HepG2 (cell line): ENCODE measurements around the gene ZSWIM5. TPM values are rescaled to one million over a fixed set of nuclear protein-coding genes. Genes with fewer than 3 reads are reported as not detected.
A peak's percentile ranks its signal among the peaks of the same experiment; 100 is the strongest.

ENCODE experiments used
- FOSL2 ChIP-seq: sonication (generic); formaldehyde crosslinking; IDR thresholded peaks from 2 replicates; pipeline ENCODE4 v1.4.0; 2020; ENCODE audit warnings: missing genetic modification reagents
- FOXA1 ChIP-seq, 2 experiments: fragments of 450-650 bp in 1 of 2; sonication (generic) in 1 of 2; formaldehyde crosslinking in 1 of 2; IDR thresholded peaks; 2 replicates each; pipeline versions ENCODE4 v1.4.0 to v1.6.1; 2016 to 2020; ENCODE audit warnings: missing genetic modification reagents in 1 of 2
- GMEB2 ChIP-seq: IDR thresholded peaks from 2 replicates; pipeline ENCODE4 v1.6.1; 2016; ENCODE audit warnings: missing biosample characterization, missing genetic modification reagents, low read depth
- HDAC1 ChIP-seq: sonication (generic); formaldehyde crosslinking; IDR thresholded peaks from 2 replicates; pipeline ENCODE4 v1.5.1; 2020; ENCODE audit warnings: mild to moderate bottlenecking, missing genetic modification reagents
- HIVEP1 ChIP-seq: sonication (generic); formaldehyde crosslinking; IDR thresholded peaks from 2 replicates; pipeline ENCODE4 v1.4.0; 2020; ENCODE audit warnings: mild to moderate bottlenecking, missing genetic modification reagents
- HOXD1 ChIP-seq: sonication (generic); formaldehyde crosslinking; IDR thresholded peaks from 2 replicates; pipeline ENCODE4 v1.5.0; 2020; ENCODE audit warnings: missing genetic modification reagents
- KMT2B ChIP-seq: IDR thresholded peaks from 2 replicates; pipeline ENCODE4 v1.6.1; 2016; ENCODE audit warnings: missing genetic modification reagents, missing compliant biosample characterization
- MBD4 ChIP-seq: IDR thresholded peaks from 2 replicates; pipeline ENCODE4 v1.6.1; 2012; ENCODE audit warnings: low read length, inconsistent platforms, borderline replicate concordance
- MLLT10 ChIP-seq: sonication (generic); formaldehyde crosslinking; IDR thresholded peaks from 2 replicates; pipeline ENCODE4 v1.4.0; 2020; ENCODE audit warnings: missing genetic modification reagents
- MYNN ChIP-seq: sonication (generic); formaldehyde crosslinking; IDR thresholded peaks from 2 replicates; pipeline ENCODE4 v1.4.0; 2020; ENCODE audit warnings: mild to moderate bottlenecking, low read depth, missing genetic modification reagents
- PAX8 ChIP-seq: sonication (generic); formaldehyde crosslinking; IDR thresholded peaks from 2 replicates; pipeline ENCODE4 v1.8.0; 2022; ENCODE audit warnings: mild to moderate bottlenecking, missing genetic modification reagents, borderline replicate concordance
- PCBP1 ChIP-seq: fragments of 200-400 bp; formaldehyde crosslinking; IDR thresholded peaks from 2 replicates; pipeline ENCODE4 v1.6.1; 2017; ENCODE audit warnings: mild to moderate bottlenecking, low read depth, low read length, borderline replicate concordance
- PHF8 ChIP-seq: sonication (generic); formaldehyde crosslinking; IDR thresholded peaks from 2 replicates; pipeline ENCODE4 v1.5.0; 2020; ENCODE audit warnings: missing genetic modification reagents
- PRMT3 ChIP-seq: sonication (generic); formaldehyde crosslinking; IDR thresholded peaks from 2 replicates; pipeline ENCODE4 v1.8.1; 2022; ENCODE audit warnings: low read depth, mild to moderate bottlenecking, moderate library complexity, missing genetic modification reagents, borderline replicate concordance
- RARA ChIP-seq: IDR thresholded peaks from 2 replicates; pipeline ENCODE4 v1.6.1; 2016; ENCODE audit warnings: missing genetic modification reagents, missing compliant biosample characterization
- SETDB1 ChIP-seq: sonication (generic); formaldehyde crosslinking; IDR thresholded peaks from 2 replicates; pipeline ENCODE4 v1.5.1; 2020; ENCODE audit warnings: missing genetic modification reagents, mild to moderate bottlenecking, borderline replicate concordance
- TAF1 ChIP-seq: sonication (generic); formaldehyde crosslinking; IDR thresholded peaks from 2 replicates; pipeline ENCODE4 v1.4.0; 2020; ENCODE audit warnings: missing genetic modification reagents
- THYN1 ChIP-seq: sonication (generic); formaldehyde crosslinking; IDR thresholded peaks from 2 replicates; pipeline ENCODE4 v1.8.1; 2023; ENCODE audit warnings: low read depth, mild to moderate bottlenecking, moderate library complexity, missing genetic modification reagents, borderline replicate concordance
- ZFP1 ChIP-seq: IDR thresholded peaks from 2 replicates; pipeline ENCODE4 v1.6.1; 2016
- ZFP36L2 ChIP-seq: sonication (generic); formaldehyde crosslinking; IDR thresholded peaks from 2 replicates; pipeline ENCODE4 v1.4.0; 2020; ENCODE audit warnings: missing genetic modification reagents
- ZFX ChIP-seq: sonication (generic); formaldehyde crosslinking; IDR thresholded peaks from 2 replicates; pipeline ENCODE4 v1.4.0; 2020; ENCODE audit warnings: mild to moderate bottlenecking, low read depth, missing genetic modification reagents, moderate library complexity
- ZNF337 ChIP-seq: sonication (generic); formaldehyde crosslinking; IDR thresholded peaks from 2 replicates; pipeline ENCODE4 v1.5.1; 2020; ENCODE audit warnings: missing genetic modification reagents, low read depth, mild to moderate bottlenecking, borderline replicate concordance
- ZNF598 ChIP-seq: sonication (generic); formaldehyde crosslinking; IDR thresholded peaks from 2 replicates; pipeline ENCODE4 v1.5.1; 2020; ENCODE audit warnings: mild to moderate bottlenecking, missing genetic modification reagents, borderline replicate concordance
- ZNF878 ChIP-seq: sonication (generic); formaldehyde crosslinking; IDR thresholded peaks from 2 replicates; pipeline ENCODE4 v1.8.1; 2023; ENCODE audit warnings: mild to moderate bottlenecking, missing genetic modification reagents, moderate library complexity
- ZSCAN30 ChIP-seq: sonication (generic); formaldehyde crosslinking; IDR thresholded peaks from 2 replicates; pipeline ENCODE4 v1.5.0; 2020; ENCODE audit warnings: mild to moderate bottlenecking, missing genetic modification reagents
- polyA plus RNA-seq, 8 experiments: library from polyadenylated mRNA; depleted of rRNA in 3 of 8; stranded (reverse) in 7 of 8; unstranded in 1 of 8; fragments of >200 nt; fragmentation: Illumina TruSeq in 4 of 8; extraction: Trizol in 4 of 8; gene quantifications; 2 replicates each; pipeline versions ENCODE4 v1.2.1 to v1.2.3, GENCODE V29; 2011 to 2016; ENCODE audit warnings: low read depth in 4 of 8, missing spikeins in 1 of 8, mixed read lengths in 1 of 8; ENCODE audit not compliant: insufficient read depth in 1 of 8
- total RNA-seq, 5 experiments: library from RNA; depleted of rRNA; stranded (reverse); fragments of >200 nt; fragmentation: Illumina TruSeq; extraction: Trizol; gene quantifications; 2 replicates each; pipeline ENCODE4 v1.2.3, GENCODE V29; 2016; ENCODE audit warnings: low read depth in 1 of 5
- TF ChIP-seq, protein P1 (sequence below): IDR thresholded peaks from 2 replicates; pipeline ENCODE4 v1.6.1; 2016; ENCODE audit warnings: missing compliant biosample characterization, missing genetic modification reagents, borderline replicate concordance
- TF ChIP-seq, protein P2 (sequence below): IDR thresholded peaks from 2 replicates; pipeline ENCODE4 v1.6.1; 2016; ENCODE audit warnings: missing compliant biosample characterization, missing genetic modification reagents, borderline replicate concordance

Gene ZSWIM5
- total and polyA plus RNA-seq, 2 of the 13 experiments (the other 11 are each of a cell fraction or from before 2014, with no cell fraction given), result 11.0 to 20.6 TPM

GRCh38 chr1:45012639-45013278 lies 193.6 kb downstream of the ZSWIM5 start (continued):
- TF ChIP-seq, protein P1, sequence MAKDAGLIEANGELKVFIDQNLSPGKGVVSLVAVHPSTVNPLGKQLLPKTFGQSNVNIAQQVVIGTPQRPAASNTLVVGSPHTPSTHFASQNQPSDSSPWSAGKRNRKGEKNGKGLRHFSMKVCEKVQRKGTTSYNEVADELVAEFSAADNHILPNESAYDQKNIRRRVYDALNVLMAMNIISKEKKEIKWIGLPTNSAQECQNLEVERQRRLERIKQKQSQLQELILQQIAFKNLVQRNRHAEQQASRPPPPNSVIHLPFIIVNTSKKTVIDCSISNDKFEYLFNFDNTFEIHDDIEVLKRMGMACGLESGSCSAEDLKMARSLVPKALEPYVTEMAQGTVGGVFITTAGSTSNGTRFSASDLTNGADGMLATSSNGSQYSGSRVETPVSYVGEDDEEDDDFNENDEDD, result peak; percentile 33; the same call in 1 of the 2 replicates
- TF ChIP-seq PAX8 (no peak), FOSL2 (CRISPR knock-in tag) (peak; percentile 46), TAF1 (peak; percentile 12; the same call in 1 of the 2 replicates), MLLT10 (CRISPR knock-in tag) (no peak), PCBP1 (no peak), MYNN (CRISPR knock-in tag) (no peak), PRMT3 (CRISPR knock-in tag) (no peak), HDAC1 (CRISPR knock-in tag) (0 out of 2 replicates have a peak, but pooled peaks have one; percentile 11), RARA (0 out of 2 replicates have a peak, but pooled peaks have one; percentile 5), SETDB1 (no peak), HIVEP1 (CRISPR knock-in tag) (no peak), KMT2B (CRISPR knock-in tag) (no peak), ZFX (CRISPR knock-in tag) (peak; percentile 53; the same call in 1 of the 2 replicates), ZNF598 (CRISPR knock-in tag) (no peak), GMEB2 (no peak), ZNF878 (no peak), FOXA1 (IDR thresholded peaks at IDR 0.05) (no peak), FOXA1 (CRISPR knock-in tag; IDR thresholded peaks at IDR 0.05) (no peak), HOXD1 (CRISPR knock-in tag) (no peak), ZFP1 (CRISPR knock-in tag) (no peak), ZNF337 (CRISPR knock-in tag) (no peak), ZSCAN30 (no peak), PHF8 (CRISPR knock-in tag) (0 out of 2 replicates have a peak, but pooled peaks have one; percentile 40), MBD4 (no peak), ZFP36L2 (0 out of 2 replicates have a peak, but pooled peaks have one; percentile 38), THYN1 (CRISPR knock-in tag) (no peak)
- TF ChIP-seq, protein P2, sequence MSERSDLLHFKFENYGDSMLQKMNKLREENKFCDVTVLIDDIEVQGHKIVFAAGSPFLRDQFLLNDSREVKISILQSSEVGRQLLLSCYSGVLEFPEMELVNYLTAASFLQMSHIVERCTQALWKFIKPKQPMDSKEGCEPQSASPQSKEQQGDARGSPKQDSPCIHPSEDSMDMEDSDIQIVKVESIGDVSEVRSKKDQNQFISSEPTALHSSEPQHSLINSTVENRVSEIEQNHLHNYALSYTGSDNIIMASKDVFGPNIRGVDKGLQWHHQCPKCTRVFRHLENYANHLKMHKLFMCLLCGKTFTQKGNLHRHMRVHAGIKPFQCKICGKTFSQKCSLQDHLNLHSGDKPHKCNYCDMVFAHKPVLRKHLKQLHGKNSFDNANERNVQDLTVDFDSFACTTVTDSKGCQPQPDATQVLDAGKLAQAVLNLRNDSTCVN (CRISPR knock-in tag), result 0 out of 2 replicates have a peak, but pooled peaks have one; percentile 23
